Sciatic nerve (tissue), 2 donors: ENCODE results near the gene KANSL1. TPM values are rescaled to one million over a fixed set of nuclear protein-coding genes. Genes with fewer than 3 reads are reported as not detected.
A peak's percentile ranks its signal among the peaks of the same experiment; 100 is the strongest.
"Not testable (repeated sequence)": the region's sequence is repeated elsewhere in the genome, so short reads cannot be mapped to it uniquely, and the experiment has no call there.

ENCODE experiments used
- ATAC-seq: fragments of 200-7000 bp; cut with Tn5 transposase; one replicate; pipeline ENCODE4 v1.9.1; 2020; ENCODE audit warnings: mild to moderate bottlenecking, moderate library complexity
- DNase-seq: peaks from one replicate; pipeline ENCODE4 v3.0.0-alpha.2; 2020; ENCODE audit warnings: low spot score
- intact Hi-C: fragments of 100-400 bp; cut with DNase I; formaldehyde crosslinking; loops from one replicate; pipeline ENCODE4 v1.14.2; 2022
- total RNA-seq: library from RNA; stranded (reverse); fragmentation: NEBNext Ultra II Directional; extraction: Animal tissue kit (Norgen Biotek cat#: 25700); gene quantifications from one replicate; pipeline ENCODE4 v1.2.1, GENCODE V29; 2021
- donor health status: DM: no; HTN: no; CAD: no.
- donor health status: DM: no; HTN: no; CAD: no.

The KANSL1 gene
- total RNA-seq, 1 donor from 2014 or later = 108 TPM

DNA sequence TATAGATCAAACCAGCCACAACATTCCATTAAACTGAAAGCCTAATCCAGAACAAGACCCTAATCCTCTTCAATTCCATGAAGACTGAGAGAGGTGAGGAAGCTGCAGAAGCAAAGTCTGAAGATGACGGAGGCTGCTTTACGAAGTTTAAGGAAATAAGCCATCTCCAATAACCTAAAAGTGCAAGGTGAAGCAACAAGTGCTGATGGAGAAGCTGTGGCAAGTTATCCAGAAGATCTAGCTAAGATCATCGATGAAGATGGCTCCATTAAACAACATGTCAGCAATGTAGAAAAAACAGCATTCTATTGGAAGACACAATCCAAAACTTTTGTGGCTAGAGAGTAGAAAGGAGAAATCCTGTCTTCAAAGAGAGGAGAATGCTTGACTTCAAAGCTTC, 69.6 kb downstream of the KANSL1 start:
- ATAC-seq (no peak), DNase-seq (no peak)
- intact Hi-C loops = no loop called here

DNA sequence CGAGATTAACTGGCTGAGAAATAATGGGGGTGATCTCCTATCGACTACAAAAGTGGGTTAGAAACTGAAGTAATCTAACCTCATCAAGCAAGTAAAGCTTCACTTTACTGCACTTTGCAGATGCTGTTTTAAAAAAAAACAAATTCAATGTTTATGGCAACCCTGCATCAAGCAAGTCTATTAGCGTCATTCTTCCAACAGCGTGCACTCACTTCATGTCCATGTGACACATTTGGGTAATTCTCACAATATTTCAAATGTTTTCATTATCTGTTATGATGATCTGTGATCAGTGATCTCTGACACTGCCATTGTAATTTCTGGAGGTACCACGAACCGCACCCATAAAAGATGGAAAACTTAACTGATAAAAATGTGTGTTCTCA, 70.8 kb downstream of the KANSL1 start:
- no peak for ATAC-seq
- intact Hi-C loops = no loop called here
- no peak for DNase-seq

DNA sequence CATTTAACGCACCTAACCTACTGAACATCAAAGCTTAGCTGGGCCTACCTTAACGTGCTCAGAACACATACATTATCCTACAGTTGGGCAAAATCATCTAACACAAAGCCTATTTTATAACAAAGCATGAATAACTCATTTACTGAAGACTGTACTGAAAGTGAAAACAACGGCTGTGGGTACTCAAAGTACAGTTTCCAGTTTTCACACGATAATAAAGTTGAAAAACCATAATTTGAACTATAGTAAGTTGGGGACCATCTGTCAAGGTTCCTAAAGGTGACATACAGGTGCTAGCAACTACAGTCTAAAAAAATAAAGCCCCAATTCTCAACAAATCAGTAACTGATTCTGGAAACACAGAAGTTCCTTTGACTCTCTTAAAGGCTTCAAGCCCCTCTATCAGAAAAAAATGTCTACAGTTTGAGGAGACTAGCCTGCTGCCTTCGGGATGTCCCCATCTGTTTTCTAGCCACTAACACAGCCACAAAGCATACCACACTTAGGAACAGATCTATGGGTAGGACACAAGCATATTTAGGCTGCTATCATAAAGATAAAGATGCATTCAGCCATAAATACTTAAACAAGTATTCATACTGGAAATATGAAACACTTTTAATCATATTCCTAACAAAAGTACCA, 71.3 kb downstream of the KANSL1 start:
- no peak for DNase-seq
- no peak for ATAC-seq
- intact Hi-C loops = no loop called here

DNA sequence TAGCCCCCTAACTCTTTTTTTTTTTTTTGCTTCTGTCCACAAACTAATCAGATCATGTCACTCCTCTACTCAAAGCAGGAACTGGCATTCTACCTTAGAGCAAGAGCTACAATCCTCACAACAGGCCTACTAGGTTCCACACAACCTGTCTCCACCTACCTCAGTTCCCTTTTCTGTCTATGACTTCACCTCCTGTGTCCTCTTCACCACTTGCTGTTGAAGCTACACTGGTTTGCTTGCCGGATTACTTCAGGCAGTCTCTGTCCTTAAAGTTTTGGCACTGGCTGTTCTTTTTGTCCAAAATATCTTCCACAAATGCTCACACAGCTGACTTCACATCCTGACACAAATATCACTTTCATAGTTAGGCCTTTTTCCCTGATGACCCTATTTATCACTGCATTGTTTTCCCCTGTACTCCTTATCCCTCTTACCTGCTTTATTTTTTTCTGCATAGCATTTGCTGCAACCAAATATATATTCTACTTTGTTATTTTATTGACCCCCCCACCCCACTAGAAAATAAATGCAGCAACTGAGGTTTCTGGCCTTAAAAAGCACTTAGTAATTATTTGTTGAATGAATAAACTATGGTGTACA, 72.0 kb downstream of the KANSL1 start:
- peak; percentile 23 for ATAC-seq
- no peak for DNase-seq
- intact Hi-C loops = no loop called here

DNA sequence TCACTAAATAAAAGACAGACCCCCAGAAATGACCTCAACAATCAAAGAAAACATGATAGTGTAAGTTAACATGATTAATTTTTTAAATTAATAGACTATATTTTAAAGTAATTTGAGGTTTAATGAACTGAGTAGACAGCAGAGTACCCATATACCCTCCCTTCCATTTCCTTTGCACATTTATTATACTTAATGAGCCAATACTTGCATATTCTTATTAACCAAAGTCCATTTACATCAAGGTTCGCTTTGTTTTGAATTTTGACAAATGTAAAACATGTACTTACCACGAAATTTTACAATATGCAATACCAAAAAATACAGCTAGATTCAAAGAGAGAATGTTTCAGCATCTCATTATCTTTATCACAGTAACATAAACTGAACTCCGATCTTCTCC, 72.7 kb downstream of the KANSL1 start:
- DNase-seq (no peak), ATAC-seq (no peak)
- intact Hi-C loops = no loop called here

DNA sequence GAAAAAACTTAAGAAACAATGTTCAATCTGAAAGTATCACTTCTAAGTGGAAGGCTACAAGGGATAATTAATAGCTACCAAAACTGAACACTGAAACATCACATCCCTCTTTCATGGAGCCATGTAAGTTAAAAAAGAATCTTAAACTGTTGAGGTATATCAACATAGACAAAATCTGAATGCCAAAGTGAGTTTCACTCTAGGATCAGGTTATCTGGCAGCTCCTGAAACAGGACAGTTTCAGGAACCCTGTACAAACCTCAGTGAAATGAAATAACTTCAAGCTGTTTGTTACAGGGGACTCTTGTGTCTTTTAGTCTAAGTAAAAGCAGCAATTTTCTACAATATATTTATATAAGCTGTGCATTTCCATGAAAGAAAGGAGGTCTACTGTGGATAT, 73.2 kb downstream of the KANSL1 start:
- intact Hi-C loops = no loop called here
- no peak for DNase-seq
- no peak for ATAC-seq

DNA sequence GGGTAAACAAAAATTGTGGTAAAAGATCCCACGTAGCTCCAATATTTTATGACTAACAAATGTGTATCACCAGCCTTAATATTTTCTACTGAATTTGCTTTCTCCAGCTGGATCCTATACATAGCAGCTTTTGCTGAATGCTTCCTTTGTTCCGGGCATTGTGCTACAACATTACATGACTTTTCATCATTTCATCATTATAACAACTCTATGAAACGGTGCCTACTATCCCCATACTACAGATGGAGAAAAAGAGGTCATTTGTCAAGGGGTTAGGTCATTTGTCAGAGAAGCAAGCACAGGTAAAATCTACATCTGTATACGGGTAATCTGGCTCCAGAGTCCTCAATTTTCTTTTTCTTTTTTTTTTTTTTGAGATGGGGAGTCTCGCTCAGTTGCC, 74.3 kb downstream of the KANSL1 start:
- ATAC-seq (no peak), DNase-seq (no peak)
- intact Hi-C loops = no loop called here

DNA sequence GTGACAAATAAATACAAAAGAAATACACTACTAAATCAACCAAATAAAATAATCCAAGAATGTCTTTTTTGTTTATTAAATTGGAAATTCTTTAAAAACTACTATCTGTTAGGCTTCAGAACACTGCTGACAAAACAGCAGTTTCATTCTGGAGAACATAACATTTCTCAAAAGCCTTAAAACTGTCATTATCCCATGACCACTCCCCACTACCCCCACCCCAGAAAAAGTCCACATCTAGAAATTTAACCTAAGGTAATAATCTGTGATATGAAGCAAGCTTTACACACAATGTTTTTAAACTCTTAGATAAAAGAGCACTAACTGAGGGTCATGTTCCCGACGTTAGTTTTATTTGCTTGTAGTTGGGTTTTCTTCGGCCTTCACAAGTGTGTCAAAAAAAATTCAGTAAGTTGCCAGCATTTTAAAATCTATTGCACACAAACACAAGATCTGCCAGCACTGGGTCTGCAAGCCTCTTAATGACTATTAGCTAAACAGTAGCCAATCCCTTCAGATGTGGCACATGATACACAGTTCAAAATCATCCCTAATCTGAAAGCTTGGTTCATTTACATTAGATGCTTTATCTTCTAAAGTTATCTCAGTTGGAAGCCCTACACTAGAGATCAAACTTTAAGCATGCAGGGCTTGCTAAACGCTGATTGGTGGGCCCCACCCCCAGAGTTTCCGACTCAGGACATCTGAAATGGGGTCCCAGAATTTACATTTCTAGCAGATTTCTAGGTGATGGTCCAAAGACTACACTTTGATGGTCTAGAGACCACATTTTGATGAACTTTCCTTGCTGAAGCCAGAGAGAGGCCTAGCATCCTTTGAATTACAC, 75.2 kb downstream of the KANSL1 start:
- ATAC-seq = peak; percentile 14
- no peak for DNase-seq
- intact Hi-C loops = no loop called here

DNA sequence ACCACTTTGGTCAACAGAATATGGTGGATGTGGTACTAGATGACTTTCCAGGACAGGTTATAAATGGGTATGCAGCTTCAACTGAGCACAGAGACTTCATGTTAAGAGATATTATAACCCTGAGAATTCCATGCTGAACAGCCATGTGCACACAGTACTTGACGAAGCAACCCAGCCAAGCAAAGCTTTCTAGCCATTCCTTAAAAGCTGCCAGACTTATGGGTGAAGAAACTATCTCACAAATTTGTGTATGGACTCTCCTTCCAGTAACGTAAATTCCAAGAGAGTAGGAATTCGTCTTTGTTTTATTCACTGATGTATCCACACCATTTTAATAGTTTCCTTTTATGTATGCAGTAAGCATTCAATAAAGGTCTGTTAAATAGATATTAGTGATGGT, 76.1 kb downstream of the KANSL1 start:
- intact Hi-C loops = no loop called here
- ATAC-seq = no peak

DNA sequence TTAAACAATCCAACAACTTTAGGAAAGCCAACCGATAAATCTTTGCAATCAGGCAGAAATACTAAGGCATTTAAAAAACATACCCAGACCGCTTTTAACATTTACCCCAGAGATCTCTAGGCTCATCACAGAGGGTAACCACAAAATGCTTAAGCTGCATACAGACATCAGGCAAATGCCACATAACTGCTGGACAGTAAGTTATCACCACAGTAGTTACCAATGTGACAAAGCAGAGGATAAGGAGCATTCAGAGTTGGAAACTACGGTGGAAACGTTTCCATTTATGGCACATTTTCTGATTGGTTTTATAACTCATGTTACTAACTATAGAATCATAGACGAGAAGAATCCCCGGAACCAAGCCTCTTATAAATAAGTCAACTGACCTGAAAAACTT, 77.5 kb downstream of the KANSL1 start:
- no peak for ATAC-seq
- no peak for DNase-seq
- intact Hi-C loops = no loop called here

More for the DNA sequence above, 76.1 kb downstream of the KANSL1 start:
- no peak for DNase-seq

DNA sequence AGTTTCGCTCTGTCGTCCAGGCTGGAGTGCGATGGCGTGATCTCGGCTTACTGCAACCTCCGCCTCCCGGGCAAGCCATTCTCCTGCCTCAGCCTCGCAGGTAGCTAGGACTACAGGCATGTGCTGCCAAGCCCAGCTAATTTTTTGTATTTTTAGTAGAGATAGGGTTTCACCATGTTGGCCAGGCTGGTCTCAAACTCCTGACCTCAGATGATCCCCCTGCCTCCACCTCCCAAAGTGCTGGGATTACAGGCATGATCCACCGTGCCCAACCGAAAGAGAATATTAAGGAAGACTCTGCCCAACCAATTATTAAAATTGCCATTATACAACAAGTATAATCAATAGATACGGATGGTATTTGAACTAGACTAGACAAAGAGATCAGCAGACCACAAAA, 82.0 kb downstream of the KANSL1 start:
- intact Hi-C loops, DNase-seq, ATAC-seq: not testable (repeated sequence)

DNA sequence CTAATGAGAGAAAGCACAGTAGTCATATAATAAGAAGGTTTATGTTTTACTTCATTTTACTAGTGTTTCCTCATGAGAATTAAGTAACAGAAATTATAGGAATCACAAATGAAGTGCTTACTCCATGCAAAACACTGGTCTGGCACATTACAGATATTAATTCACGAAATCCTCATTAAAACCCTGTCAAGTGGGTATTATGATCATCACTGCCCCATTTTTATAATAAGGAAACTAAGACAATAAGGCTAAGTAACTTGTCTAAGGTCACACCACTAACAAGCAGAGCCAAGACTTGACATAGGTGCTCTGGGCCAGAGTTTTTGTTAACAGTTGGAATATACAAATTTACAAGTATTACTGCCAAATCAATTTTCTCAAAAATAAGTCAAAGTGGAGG, 83.0 kb downstream of the KANSL1 start:
- intact Hi-C loops = no loop called here
- no peak for ATAC-seq
- DNase-seq = no peak

DNA sequence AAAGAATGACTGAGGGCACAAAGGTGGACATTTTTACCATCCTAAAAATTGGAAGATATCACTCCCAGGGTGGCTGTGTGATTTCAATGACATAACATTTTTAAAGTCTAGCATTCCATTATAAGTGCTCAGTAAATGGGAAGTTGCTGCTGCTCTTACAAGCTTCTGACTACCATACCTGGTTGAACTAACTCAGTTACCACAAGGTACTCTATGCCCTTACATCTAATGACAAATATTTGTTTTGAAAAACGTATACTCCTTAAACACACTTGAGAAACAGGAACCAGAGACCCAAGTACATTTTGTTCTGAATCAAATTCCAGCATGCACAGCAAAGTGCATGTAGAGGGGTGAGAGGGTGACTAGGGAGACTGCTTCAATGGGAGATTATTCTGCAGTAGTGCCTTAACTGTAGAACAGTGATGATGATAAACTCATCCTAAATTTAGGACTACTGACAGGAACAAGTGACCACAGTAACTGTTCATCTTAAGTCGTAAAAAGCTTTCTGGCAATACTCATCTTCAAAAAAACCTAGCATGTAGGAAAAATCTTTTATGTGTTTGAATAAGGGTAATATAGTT, 83.5 kb downstream of the KANSL1 start:
- intact Hi-C loops = no loop called here

DNA sequence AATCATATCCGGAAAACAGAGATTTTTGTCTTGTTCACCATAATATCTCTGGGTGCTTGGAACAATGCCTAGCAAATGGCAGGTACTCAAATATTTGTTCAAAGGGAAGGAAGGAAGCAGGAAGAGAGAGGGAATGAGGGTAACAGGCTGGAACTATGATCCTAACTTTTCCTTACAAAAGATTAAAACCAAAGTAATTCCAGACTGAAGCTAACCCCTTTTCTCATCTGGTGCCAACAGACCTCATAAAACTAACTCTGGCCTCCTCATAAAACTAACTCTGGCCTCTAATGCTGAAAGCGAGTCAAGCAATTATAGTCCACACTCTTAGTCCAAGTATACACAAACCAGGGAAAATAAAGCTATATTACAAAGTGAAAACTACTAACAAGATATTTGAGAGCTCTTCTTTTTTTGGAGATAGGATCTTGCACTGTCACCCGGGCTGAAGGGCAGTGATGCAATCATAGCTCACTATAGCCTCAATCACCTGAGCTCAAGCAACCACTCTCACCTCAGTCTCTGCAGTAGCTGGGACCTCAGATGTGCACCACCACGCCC, 84.6 kb downstream of the KANSL1 start:
- ATAC-seq (no peak), DNase-seq (no peak)
- intact Hi-C loops = no loop called here

More for the DNA sequence above, 83.5 kb downstream of the KANSL1 start:
- DNase-seq (no peak), ATAC-seq (no peak)

DNA sequence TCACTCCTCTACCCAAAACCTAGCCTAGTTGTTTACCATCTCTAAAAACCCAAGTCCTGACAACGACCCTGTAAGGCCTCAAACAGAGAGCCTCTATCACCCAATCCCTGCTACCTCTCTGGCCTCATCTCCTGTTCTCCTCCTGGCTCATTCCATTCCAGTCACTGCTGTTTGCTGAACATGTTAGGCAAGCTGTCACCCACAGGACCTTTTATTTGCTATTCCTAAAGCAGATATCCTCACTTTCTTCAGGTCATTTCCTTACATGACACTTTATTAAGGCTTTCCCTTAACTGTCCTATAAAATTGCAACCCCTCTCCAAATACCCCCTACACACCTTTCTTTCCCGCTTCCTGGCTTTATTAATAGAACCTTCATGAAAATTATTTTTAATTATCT, 85.1 kb downstream of the KANSL1 start:
- ATAC-seq (no peak), DNase-seq (no peak)
- intact Hi-C loops = no loop called here

DNA sequence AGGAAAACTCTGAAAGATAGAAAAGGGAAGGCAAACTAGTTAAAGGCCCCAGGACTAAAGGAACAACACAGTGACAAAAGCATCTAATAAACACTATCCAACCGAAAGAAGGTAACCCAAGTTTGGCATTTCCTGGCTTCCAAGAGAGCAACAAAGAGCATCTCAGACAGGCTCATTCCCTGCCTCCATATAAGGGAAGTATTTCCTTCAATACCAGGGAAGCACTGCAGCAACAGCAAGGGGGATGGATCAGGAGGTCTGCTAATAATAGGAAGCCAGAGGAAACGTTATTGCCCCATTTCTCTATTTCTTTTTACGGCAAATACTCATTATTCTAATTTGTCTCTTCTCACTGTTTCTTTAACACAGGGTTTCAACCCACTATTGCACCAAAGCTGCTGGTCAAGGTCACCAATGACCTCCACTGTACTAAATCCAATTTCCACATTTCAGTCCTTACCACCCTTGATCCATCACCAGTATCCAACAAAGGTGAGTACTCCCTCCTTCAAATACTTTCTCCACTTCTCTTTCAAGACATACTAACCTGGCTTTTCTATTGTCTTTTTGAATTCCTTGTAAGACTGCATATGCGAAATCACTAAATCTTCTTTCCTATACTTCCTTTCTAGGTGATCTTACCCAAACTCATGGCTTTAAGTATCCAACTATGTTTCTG, 86.1 kb downstream of the KANSL1 start:
- DNase-seq (no peak), ATAC-seq (no peak)
- intact Hi-C loops = no loop called here

DNA sequence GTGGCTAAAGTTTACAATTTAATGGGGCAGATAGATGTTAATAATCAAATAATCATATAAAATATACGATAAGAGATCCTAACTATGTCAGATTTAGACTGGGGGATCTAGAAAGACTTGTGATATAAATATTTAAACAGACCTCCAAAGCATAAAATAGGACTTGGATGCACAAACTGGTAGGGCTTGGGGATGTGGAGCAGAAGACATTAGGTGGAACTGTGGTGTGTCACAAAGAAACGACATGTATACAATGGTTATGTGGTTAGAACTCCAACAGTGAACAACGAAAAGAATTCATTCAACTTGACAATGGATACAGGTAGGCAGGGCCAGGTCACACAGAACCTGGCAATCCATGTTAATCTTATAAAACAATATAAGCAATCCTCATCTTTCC, 90.4 kb downstream of the KANSL1 start:
- ATAC-seq, intact Hi-C loops, DNase-seq: not testable (repeated sequence)

DNA sequence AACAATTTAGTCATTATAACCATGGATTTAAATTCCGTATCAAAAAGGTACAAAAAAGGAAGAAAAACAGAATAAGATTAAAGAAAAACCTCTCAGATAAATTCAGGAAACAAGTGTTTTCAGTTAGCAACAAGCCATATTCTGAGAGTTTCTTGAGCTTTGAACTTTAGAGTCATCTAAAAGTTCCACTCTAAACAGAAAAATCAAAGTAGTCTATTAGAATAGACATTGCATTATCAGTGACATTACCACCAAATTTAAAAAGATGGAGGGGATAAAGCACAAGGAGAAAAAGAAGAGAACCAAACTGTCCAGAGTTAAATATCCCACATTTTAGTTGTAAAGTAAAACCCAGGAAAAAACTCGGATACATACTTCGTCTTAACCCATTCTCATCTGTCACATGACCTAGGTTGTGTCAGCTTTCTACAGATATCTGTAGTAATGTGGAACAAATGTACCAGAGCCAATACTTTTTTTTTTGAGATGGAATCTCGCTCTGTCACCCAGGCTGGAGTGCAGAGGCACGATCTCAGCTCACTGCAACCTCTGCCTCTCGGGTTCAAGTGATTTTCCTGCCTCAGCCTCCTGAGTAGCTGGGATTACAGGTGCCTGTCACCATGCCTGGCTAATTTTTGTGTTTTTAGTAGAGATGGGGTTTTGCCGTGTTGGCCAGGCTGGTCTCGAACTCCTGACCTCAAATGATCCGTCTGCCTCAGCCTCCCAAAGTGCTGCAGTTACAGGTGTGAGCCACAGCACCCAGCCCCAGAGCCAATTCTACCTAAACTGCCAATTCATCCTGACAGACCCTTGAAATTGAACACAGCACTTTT, 91.2 kb downstream of the KANSL1 start:
- peak; percentile 60 for ATAC-seq
- DNase-seq, intact Hi-C loops: not testable (repeated sequence)
